Measurements from ENCODE around the gene KCNK7. TPM values are rescaled to one million over a fixed set of nuclear protein-coding genes. Genes with fewer than 3 reads are reported as not detected.

Gene KCNK7
- total RNA-seq, 6 donors from 2014 or later = 0.59 to 3.7 (median 1.7) TPM; not detected in 1

DNA sequence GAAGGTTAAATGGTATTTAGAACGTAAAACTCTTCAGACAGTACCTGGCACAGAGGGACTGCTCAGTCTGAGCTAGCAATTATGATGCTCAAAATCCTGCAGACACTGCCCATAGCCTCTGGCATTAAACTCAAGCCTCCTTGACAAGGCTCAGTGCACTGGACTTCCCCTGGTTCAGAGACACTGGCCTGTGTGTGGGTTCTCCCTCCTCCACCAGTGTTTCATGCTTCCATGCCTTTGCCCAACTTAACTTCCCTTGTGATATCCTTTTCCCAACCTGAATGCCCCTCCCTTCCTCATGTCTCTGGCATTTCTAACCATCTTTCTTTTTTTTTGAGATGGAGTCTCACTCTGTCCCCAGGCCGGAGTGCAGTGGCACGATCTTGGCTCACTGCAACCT, 46.5 kb downstream of the KCNK7 start:
- DNase-seq (no peak), ATAC-seq (ENCODE audit: low FRiP score in 2 of 2) (no peak)
- TF ChIP-seq CTCF (IDR thresholded peaks at IDR 0.05) (no peak), POLR2A (IDR thresholded peaks at IDR 0.05) (no peak), EP300 (IDR thresholded peaks at IDR 0.05) (no peak), POLR2AphosphoS5 (IDR thresholded peaks at IDR 0.05) (no peak)
- Histone ChIP-seq H3K27ac (no peak overlapping the region), H3K4me1 (peaks cover 8 to 57% (median 20%) of the 10 kb centered on the region in 4 donors), H3K27me3 (no peaks in the 10 kb centered on the region), H3K9me3 (no peaks in the 10 kb centered on the region), H3K4me3 (no peak overlapping the region), H3K36me3 (peaks cover 0 to 25% (median 14%) of the 10 kb centered on the region in 4 donors)
- 87 to 93% methylated on average over 2 to 3 of the region's 3 CpGs for WGBS, 2 donors

- H3K9me3 ChIP-seq = no peaks in the 10 kb centered on the region
- 94% methylated on average over 3 of the region's 3 CpGs for WGBS, 2 donors
- H3K27ac ChIP-seq = no peak overlapping the region
- DNase-seq (no peak), ATAC-seq (ENCODE audit: low FRiP score in 2 of 2) (no peak)
- H3K36me3 ChIP-seq = peaks cover 0 to 23% (median 11%) of the 10 kb centered on the region in 4 donors
- peaks cover 8 to 50% (median 17%) of the 10 kb centered on the region in 4 donors for H3K4me1 ChIP-seq
- H3K27me3 ChIP-seq = no peaks in the 10 kb centered on the region
- TF ChIP-seq EP300 (IDR thresholded peaks at IDR 0.05) (no peak), POLR2A (IDR thresholded peaks at IDR 0.05) (no peak), POLR2AphosphoS5 (IDR thresholded peaks at IDR 0.05) (no peak), CTCF (IDR thresholded peaks at IDR 0.05) (no peak)
- H3K4me3 ChIP-seq = no peak overlapping the region
Observed at GRCh38 chr11:65548395-65548794, 47.2 kb downstream of the KCNK7 start.

DNA sequence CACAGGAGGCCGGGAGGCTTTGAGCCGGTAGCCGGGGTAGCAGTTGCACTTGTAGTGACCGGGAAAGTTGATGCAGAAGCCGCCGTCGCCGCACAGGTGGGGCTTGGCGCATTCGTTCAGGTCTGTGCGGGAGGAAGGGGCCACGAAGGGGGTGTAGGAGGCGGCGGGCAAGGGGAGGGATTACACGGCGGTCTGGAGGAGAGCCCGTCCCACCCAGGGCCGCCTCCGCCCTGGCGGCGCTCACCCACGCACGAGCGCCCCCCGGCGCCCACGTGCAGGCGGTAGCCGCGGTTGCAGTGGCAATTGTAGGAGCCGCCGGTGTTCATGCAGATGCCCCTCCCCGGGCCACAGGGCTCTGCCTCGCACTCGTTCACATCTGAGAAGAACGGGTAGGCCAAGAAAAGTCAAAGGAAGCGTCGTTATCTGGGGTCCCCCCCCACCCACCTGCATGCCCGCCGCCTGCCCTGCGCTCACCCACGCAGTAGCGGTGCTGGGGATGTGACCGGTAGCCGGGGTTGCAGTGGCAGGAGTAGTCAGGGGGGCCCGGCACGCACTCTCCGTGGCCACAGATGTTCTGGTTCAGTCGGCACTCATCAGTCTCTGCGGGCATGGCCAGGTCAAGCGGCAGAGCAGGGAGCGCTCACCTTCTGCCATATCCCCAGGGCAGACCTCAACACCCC, 48.0 kb downstream of the KCNK7 start:
- no peaks in the 10 kb centered on the region for H3K9me3 ChIP-seq
- DNase-seq (peak in 1 of 2 donors; percentile 77), ATAC-seq (ENCODE audit: low FRiP score in 2 of 2) (no peak)
- no peak overlapping the region for H3K27ac ChIP-seq
- H3K36me3 ChIP-seq = peaks cover 0 to 22% (median 10%) of the 10 kb centered on the region in 4 donors
- H3K27me3 ChIP-seq = no peaks in the 10 kb centered on the region
- TF ChIP-seq POLR2AphosphoS5 (IDR thresholded peaks at IDR 0.05) (no peak), CTCF (IDR thresholded peaks at IDR 0.05) (no peak), EP300 (IDR thresholded peaks at IDR 0.05) (no peak), POLR2A (IDR thresholded peaks at IDR 0.05) (no peak)
- peaks cover 8 to 42% (median 17%) of the 10 kb centered on the region in 4 donors for H3K4me1 ChIP-seq
- WGBS, 2 donors = 83 to 85% methylated on average over 45 to 51 of the region's 52 CpGs
- H3K4me3 ChIP-seq = no peak overlapping the region

DNA sequence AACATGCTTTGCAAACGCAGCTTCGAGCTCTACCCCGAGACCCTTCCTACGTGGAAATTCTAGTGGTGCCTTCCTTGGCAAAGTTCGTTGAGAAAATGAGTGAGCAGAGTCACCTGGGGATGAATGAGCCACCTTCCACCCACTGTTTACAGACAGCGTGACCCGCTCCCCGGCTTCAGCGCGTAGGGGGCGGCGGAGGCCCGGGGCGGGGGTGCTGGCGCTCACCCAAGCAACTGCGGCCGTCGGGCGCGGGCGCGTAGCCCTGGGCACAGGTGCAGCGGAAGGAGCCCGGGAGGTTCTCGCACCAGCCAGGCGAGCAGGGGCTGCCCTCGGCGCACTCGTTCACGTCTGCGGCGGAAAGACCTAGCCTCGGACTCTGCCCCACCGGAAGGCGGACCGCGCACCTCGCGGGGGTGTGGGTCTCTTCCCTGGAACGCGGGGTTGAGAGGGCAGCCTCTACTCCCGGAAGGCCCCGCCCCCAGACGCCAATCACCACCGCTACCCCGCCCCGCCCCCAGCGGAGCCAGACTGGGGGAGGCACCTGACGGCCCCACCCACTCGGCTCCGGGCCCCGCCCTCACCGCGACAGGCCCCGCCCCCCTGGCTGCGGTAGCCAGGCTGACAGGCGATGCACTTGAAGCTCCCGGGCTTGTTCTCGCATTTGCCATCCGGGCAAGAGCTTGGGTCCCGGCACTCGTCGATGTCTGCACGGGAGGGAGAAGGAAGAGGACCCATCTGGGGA, 49.2 kb downstream of the KCNK7 start:
- 31 to 57% methylated on average over 13 to 30 of the region's 64 CpGs for WGBS, 2 donors
- peaks cover 0 to 16% (median 8%) of the 10 kb centered on the region in 4 donors for H3K36me3 ChIP-seq
- H3K4me3 ChIP-seq = peak overlapping the region in 3 of 4 donors; percentile 46 to 57 (median 48)

More for the DNA sequence above, 49.2 kb downstream of the KCNK7 start:
- Histone ChIP-seq H3K4me1 (peaks cover 12 to 37% (median 18%) of the 10 kb centered on the region in 4 donors), H3K27me3 (no peaks in the 10 kb centered on the region), H3K9me3 (no peaks in the 10 kb centered on the region), H3K27ac (peak overlapping the region; percentile 52 to 80 (median 75))
- peak; percentile 98 to 99 for DNase-seq
- ATAC-seq (ENCODE audit: low FRiP score in 2 of 2) = peak; percentile 91 to 93
- TF ChIP-seq CTCF (IDR thresholded peaks at IDR 0.05) (no peak), POLR2A (IDR thresholded peaks at IDR 0.05) (peak in 1 of 4 donors; percentile 46), POLR2AphosphoS5 (IDR thresholded peaks at IDR 0.05) (peak; percentile 14 to 53)
